Smooth muscle cell of the pulmonary artery (primary cell): ENCODE data around the gene CREB5. TPM values are rescaled to one million over a fixed set of nuclear protein-coding genes. Genes with fewer than 3 reads are reported as not detected.

Experiments
- total RNA-seq: library from RNA; depleted of rRNA; stranded (reverse); fragments of >200 nt; gene quantifications from 2 replicates; pipeline ENCODE4 v1.2.3, GENCODE V29; 2014

CREB5 gene, protein sequence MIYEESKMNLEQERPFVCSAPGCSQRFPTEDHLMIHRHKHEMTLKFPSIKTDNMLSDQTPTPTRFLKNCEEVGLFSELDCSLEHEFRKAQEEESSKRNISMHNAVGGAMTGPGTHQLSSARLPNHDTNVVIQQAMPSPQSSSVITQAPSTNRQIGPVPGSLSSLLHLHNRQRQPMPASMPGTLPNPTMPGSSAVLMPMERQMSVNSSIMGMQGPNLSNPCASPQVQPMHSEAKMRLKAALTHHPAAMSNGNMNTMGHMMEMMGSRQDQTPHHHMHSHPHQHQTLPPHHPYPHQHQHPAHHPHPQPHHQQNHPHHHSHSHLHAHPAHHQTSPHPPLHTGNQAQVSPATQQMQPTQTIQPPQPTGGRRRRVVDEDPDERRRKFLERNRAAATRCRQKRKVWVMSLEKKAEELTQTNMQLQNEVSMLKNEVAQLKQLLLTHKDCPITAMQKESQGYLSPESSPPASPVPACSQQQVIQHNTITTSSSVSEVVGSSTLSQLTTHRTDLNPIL
- 1.7 and 7.6 TPM in 2 replicates for total RNA-seq

DNA sequence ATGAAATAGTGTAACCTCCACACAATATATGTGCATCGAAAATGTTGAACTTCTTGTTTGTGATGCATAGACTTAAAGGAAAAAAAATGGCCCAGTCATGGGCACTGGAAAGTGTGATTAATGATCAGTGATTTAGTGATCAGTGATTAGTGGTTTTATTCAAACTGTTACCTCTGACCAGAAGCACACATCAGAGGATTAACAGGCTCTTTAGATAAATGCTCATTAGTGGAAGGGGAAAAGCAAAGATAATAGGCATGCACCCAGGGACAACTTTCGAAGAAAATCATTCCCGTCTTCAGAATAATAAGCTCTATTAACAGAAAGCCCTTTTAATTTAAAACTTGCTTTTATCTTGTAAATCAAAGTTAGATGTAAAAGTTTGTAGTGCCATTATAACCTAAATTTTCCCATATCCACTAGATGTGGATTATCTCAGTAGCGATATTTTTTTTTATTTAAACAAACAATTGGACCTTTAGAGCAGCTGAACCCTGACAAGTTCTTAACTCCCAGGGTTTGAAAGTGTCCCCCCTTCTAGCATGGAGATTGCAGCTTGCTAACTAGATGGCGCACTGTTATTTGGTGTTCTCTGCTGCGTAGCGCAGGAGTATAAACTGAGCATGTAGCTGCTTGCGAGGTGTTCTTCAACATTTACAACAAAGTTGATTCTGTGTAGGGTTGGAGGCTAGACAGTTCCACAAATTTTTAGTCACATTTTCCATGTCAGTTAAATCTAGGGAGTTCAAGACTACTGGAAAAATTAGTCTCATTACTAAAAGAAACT is at the start of gene CREB5:
Gene CREB5 (plus strand): TSS at position 643 of the 787 bp plus-strand sequence. CDS start 397 bp downstream, outside the sequence.

Other genes starting within 250 kb of the CREB5 start
- gene JAZF1, start 231.7 kb upstream of the CREB5 start, total RNA-seq = 9.7 and 11.7 TPM in 2 replicates